Left lung (tissue), 10 donors: ENCODE data around the gene HDAC4. TPM values are rescaled to one million over a fixed set of nuclear protein-coding genes. Genes with fewer than 3 reads are reported as not detected.

Source experiments
- ATAC-seq: fragments of 200-7000 bp; cut with Tn5 transposase; one replicate; pipeline ENCODE4 v1.9.1; 2020; ENCODE audit warnings: moderate library complexity
- DNase-seq, 4 donors: peaks; one replicate each; pipeline ENCODE4 v3.0.0-alpha.2; 2013 to 2020
- H3K27ac ChIP-seq, 2 donors: fragments of 200-600 bp; sonication (generic) in 1 of 2; one replicate each; pipeline versions ENCODE4 v1.5.0 to v1.8.0; 2020 to 2021
- H3K27me3 ChIP-seq, 2 donors: fragments of 200-600 bp; sonication (generic) in 1 of 2; one replicate each; pipeline versions ENCODE4 v1.5.0 to v1.8.0; 2020 to 2021
- H3K36me3 ChIP-seq, 2 donors: fragments of 200-600 bp; sonication (generic) in 1 of 2; one replicate each; pipeline versions ENCODE4 v1.5.0 to v1.8.0; 2020 to 2021
- H3K4me1 ChIP-seq, 2 donors: fragments of 200-600 bp; one replicate each; pipeline ENCODE4 v1.8.0; 2021
- H3K4me3 ChIP-seq, 2 donors: fragments of 200-600 bp; sonication (generic) in 1 of 2; one replicate each; pipeline versions ENCODE4 v1.5.0 to v1.8.0; 2020 to 2021; ENCODE audit warnings: mild to moderate bottlenecking in 1 of 2
- H3K9me3 ChIP-seq, 2 donors: fragments of 200-600 bp; sonication (generic) in 1 of 2; one replicate each; pipeline versions ENCODE4 v1.5.0 to v1.8.0; 2020 to 2021
- CTCF ChIP-seq, 2 donors: fragments of 200-600 bp; sonication (generic) in 1 of 2; IDR thresholded peaks; one replicate each; pipeline versions ENCODE4 v1.5.0 to v1.8.0; 2021; ENCODE audit warnings: antibody characterized with exemption in 2 of 2
- intact Hi-C, 2 donors: fragments of 100-400 bp; cut with DNase I; formaldehyde crosslinking; loops; one replicate each; pipeline versions ENCODE4 v1.11.2 to v1.14.2; 2022
- polyA plus RNA-seq, 6 donors: library from polyadenylated mRNA; unstranded; fragments of 120-200 nt; gene quantifications; one replicate each; pipeline ENCODE4 v1.2.1, GENCODE V29; 2013; ENCODE audit not compliant: insufficient read length in 6 of 6
- total RNA-seq, 2 donors: library from RNA; stranded (reverse); fragmentation: NEBNext Ultra II Directional; extraction: Animal tissue kit (Norgen Biotek cat#: 25700); gene quantifications; one replicate each; pipeline ENCODE4 v1.2.1, GENCODE V29; 2021
- donor health status: DM: no; HTN: yes; CAD: no.
- donor health status: DM: no; HTN: no; CAD: no.

HDAC4 gene
- total and polyA plus RNA-seq, 8 donors, result 9.9 to 36.8 (median 12.8) TPM

GRCh38 chr2:239035997-239036731, 364.7 kb downstream of the HDAC4 start:
- Histone ChIP-seq H3K4me3 (no peak overlapping the region), H3K4me1 (no peaks in the 10 kb centered on the region), H3K9me3 (no peaks in the 10 kb centered on the region), H3K27ac (no peak overlapping the region), H3K36me3 (no peaks in the 10 kb centered on the region), H3K27me3 (peaks cover 0 to 35% of the 10 kb centered on the region in 2 donors)
- ATAC-seq (no peak), DNase-seq (peak in 2 of 4 donors; percentile 22 to 59)
- intact Hi-C loops, result loop anchor here in 1 of 2 donors (10.0 kb wide), 1 partner anchor 949 kb away; no protein-coding TSS in a partner anchor
- TF ChIP-seq CTCF (IDR thresholded peaks at IDR 0.05), result no peak

- no peaks in the 10 kb centered on the region for H3K9me3 ChIP-seq
- DNase-seq (peak in 2 of 4 donors; percentile 26 to 92), ATAC-seq (peak; percentile 94)
- H3K36me3 ChIP-seq, result no peaks in the 10 kb centered on the region
- intact Hi-C loops, result loop anchor here in 1 of 2 donors (10.0 kb wide), 1 partner anchor 949 kb away; no protein-coding TSS in a partner anchor
- TF ChIP-seq CTCF (IDR thresholded peaks at IDR 0.05), result peak; percentile 90
- H3K4me1 ChIP-seq, result no peaks in the 10 kb centered on the region
- H3K27me3 ChIP-seq, result peaks cover 0 to 35% of the 10 kb centered on the region in 2 donors
- H3K27ac ChIP-seq, result no peak overlapping the region
- H3K4me3 ChIP-seq, result no peak overlapping the region
These were observed 365.4 kb downstream of the HDAC4 start for GRCh38 chr2:239035361-239035814.

GRCh38 chr2:239034561-239035341, 366.1 kb downstream of the HDAC4 start:
- Histone ChIP-seq H3K4me1 (no peaks in the 10 kb centered on the region), H3K36me3 (no peaks in the 10 kb centered on the region), H3K27ac (no peak overlapping the region), H3K9me3 (no peaks in the 10 kb centered on the region), H3K4me3 (no peak overlapping the region), H3K27me3 (peaks cover 0 to 39% of the 10 kb centered on the region in 2 donors)
- no peak for ATAC-seq
- peak in 2 of 4 donors; percentile 28 to 55 for DNase-seq
- intact Hi-C loops, result loop anchor here in 1 of 2 donors (10.0 kb wide), 1 partner anchor 950 kb away; no protein-coding TSS in a partner anchor
- no peak for TF ChIP-seq CTCF (IDR thresholded peaks at IDR 0.05)

GRCh38 chr2:239033801-239034560, 366.8 kb downstream of the HDAC4 start:
- Histone ChIP-seq H3K27me3 (peaks cover 0 to 47% of the 10 kb centered on the region in 2 donors), H3K36me3 (no peaks in the 10 kb centered on the region)
- intact Hi-C loops, result loop anchor here in 1 of 2 donors (10.0 kb wide), 1 partner anchor 951 kb away; no protein-coding TSS in a partner anchor

More at GRCh38 chr2:239033801-239034560, 366.8 kb downstream of the HDAC4 start:
- no peak for TF ChIP-seq CTCF (IDR thresholded peaks at IDR 0.05)
- ATAC-seq (no peak), DNase-seq (peak in 2 of 4 donors; percentile 15 to 41)
- no peak overlapping the region for H3K27ac ChIP-seq
- H3K4me3 ChIP-seq, result no peak overlapping the region
- no peaks in the 10 kb centered on the region for H3K9me3 ChIP-seq
- no peaks in the 10 kb centered on the region for H3K4me1 ChIP-seq
